NCI-H1417 treated with DMSO at 0.1 percent for 48 hours (cell line): ENCODE measurements around the gene SEC14L2.
"Not testable (repeated sequence)": the region's sequence is repeated elsewhere in the genome, so short reads cannot be mapped to it uniquely, and the experiment has no call there.

ENCODE experiments used
- DNase-seq: peaks from one replicate; lab custom pipeline; 2025; lab: John Stamatoyannopoulos, UW

The SEC14L2 gene

DNA sequence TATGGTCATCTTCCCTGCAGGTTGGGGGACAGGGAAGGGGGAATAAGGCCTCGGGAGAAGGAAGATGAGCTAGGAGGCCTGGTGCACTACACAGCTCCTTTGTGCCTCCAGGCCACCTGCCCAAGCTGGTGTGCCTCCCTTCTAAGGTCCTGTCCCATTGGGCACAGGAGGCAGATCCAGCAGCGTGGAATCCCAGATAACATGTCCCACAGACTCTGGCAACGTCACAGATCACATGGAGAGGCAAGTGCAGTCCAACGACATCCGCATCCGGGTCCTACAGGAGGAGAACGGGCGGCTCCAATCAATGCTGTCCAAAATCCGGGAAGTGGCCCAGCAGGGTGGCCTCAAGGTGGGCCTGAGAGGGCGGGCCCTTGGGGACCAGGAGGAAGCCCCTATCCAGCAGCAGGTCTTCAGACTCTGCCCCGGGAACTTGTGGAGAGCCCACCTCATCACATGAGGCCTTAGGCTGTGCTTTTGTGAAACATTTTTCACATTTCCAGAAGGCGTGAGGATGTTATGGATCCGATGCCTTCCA, 21.4 kb upstream of the SEC14L2 start:
- no peak for DNase-seq

- DNase-seq = no peak
These were observed 16.8 kb upstream of the SEC14L2 start for GRCh38 chr22:30380011-30380410.

- DNase-seq = no peak
These were observed 15.6 kb upstream of the SEC14L2 start for GRCh38 chr22:30381264-30381663.

DNA sequence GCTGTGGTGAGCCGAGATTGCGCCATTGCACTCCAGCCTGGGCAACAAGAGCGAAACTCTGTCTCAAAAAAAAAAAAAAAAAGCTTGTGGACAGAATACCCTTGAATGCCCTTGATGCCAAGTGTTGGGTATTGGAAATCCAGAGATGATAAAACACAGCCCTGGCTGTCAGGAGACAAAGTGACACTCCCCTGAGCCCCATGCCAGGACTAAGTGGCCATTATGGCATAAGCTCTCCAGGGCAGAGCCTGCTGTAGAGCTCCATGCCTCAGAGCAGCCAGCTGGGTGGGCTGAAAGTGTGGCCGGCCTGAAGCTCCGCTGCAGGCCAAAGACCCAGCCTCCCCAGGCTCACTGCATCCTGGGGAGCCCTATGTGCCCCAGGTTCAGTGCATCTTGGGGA, 14.5 kb upstream of the SEC14L2 start:
- no peak for DNase-seq

GRCh38 chr22:30383061-30383460, 13.8 kb upstream of the SEC14L2 start:
- DNase-seq = no peak

DNA sequence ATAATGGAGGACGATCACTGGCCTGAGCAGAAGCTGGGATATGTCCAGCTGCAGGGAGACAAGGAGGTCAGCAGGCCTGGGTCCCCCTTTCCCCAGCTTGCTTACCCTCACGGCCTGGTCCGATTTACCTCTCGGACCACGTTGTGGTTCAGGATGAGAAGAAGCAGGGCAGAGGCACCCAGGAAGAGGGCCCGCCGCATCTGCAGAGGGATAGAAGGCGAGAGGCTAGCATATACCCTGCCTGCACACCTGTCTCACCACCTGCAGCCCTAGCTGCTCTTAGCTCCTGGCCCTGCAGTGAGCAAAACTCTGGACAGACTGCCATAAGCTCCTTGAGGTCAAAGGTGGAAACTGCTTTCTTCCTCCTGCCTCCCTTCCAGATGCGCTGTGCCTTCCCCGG, 10.9 kb upstream of the SEC14L2 start:
- no peak for DNase-seq

GRCh38 chr22:30386608-30386959, 10.2 kb upstream of the SEC14L2 start:
- DNase-seq = no peak

- DNase-seq = no peak
These were observed 9.6 kb upstream of the SEC14L2 start, which contains the start of gene RNF215 for GRCh38 chr22:30386960-30387827. RNF215 (minus strand) TSS chr22:30387411; CDS start chr22:30387313, 98 bp downstream.

GRCh38 chr22:30390974-30391691, 5.7 kb upstream of the SEC14L2 start:
- no peak for DNase-seq

DNA sequence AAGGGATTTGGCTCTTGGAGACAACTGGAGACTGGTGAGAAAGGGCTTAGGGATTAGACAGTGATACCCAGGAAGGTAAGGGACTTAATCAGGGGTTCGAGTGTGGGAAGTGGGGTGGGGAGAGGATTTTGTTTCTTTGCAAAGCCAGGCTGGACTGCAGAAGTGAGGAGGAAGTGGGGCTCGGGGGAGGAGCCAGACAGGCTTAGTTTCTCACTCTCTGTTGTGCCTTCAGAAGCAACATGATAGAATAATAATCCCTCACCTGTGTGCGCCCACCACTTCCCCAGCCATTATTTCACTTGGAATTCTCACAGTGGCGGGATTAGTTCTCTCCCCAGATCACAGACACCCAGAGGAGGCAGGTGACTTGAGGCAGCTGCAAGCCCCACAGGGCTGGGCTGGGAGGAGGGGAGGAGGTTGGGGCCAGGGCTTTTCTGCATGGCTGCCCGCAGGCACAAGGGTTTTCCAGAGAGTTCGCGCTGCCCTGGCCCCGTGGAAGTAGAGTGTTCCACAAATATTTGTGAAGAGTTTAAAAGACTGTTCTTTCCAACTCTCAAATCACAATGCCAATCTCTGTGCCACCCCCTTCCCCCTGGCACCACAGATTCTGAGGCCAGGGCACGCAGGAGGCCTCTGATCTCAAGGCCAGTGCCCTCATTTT, 4.0 kb upstream of the SEC14L2 start:
- no peak for DNase-seq

- DNase-seq = no peak
These were observed 3.5 kb upstream of the SEC14L2 start for GRCh38 chr22:30393322-30393680.

DNA sequence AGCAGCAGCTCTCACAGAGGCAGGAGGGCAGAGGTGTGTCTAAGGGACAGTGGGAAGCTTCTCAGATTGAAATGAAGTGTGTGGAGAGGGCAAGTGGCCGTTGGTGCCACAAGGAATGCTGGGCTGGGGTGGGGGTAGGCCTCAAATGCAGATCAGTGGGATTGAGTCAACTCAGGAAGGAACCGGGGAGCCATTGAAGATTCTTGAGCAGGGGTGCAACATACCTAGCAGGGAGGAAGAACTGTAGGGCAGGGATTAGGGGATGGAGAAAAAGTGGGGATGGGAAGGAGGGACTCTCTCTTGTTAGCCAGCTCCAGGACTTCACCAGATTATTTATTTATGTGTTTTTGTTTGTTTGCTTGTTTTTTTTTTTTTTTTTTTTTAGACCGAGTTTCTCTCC, 2.9 kb upstream of the SEC14L2 start:
- no peak for DNase-seq

DNA sequence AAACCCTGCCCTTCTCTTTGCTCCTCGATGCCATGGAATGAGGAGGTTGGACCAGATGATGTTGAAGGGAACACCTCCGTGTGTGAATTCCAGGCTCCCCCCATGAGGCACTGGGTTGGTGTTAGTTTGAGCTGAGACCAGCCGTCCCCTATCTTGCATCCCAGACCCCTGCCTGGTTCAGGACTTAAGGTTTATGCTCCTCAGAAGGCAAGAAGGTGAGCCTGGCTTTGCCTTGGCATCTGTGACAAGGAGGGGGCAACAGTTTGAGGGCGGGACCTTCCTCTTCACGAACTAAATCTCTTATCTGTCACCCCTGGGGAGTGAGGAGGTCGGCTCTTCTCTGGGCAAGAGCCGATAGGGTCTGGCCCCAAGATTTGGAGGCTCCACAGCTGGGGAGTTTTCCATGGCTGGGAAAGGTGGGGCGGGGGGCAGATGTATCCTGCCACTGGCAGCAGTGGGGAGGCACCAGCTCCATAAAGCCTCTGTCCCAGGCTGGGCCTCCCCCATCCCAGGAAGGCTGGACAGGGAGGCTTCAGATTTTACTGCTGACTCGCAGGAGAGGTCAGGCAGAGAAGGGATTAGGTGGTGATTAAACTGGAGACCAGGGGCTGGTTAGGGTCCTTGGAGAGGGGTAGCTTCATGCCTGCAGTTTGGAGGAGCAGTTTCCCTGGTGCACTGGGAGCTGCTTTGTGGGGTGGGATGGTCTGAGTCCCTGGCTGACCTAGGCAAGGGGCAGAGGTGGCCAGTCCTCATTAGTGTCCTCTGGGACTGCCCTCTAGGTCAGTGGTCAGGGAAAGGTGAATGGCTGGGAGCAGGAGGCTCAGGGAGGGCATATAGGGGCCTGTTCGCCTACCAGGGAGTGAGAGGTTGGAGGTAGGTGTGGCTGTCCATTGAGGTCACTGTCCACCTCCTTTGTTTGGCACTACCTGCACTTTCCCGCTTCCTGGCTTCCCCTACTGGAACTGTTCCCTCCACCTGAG, 1.1 kb downstream of the SEC14L2 start:
- no peak for DNase-seq

DNA sequence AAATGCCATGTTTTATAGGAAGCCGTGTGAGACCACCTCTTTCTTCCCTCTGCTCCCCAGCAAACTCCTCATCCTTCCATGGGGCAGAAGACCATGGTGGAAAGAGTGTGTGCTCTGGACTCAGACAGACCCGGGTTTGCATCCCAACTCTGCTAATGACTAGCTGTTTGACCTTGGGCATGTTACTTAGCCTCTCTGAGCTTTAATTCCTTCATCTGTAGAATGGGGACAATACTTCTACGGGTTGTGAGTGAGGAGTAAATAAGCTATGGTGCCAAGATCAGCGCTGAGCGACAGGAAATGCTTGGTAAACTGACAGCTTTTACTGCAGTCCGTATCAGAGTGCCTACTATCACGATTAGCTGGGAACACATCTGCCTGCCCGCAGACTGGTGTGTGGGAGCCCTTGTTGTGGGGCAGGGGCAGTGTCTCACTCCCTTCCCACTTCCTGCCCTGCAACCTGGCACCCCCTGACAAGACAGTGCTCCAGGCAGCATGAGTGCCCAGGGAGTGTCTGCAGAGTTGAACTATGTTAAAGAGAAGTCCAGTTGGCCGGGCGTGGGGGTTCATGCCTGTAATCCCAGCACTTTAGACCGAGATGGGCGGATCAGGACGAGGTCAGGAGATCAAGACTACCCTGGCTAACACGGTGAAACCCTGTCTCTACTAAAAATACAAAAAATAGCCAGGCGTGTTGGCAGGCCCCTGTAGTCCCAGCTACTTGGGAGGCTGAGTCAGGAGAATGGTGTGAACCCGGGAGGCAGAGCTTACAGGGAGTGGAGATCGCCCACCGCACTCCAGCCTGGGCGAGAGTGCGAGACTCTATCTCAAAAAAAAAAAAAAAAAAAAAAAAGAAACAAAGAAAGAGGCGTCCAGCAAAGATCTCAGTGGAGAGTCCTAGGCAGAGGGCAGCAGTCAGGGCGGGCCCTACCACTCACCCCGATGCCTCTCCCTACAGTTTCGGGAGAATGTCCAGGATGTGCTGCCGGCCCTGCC, 2.2 kb downstream of the SEC14L2 start:
- DNase-seq = no peak

DNA sequence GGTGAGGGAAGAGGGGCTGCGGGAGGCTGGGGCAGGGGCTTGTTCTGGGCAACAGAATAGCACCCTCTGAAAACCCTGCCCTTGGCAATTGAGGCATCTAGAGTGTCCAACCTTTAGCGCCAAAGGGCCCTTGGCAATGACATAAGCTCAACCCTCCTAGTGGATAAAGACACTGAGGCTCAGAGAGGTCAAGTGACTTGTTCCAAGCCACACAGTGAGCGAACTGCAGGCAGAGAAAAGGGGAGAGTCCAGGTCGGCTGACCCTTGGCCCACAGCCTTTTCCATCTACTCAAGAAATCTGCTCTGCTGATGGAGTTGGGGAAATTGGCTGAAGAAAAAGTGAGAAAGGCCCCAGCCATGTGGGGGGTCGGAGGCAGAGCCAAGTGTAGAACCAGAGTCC, 2.9 kb downstream of the SEC14L2 start:
- no peak for DNase-seq

GRCh38 chr22:30400159-30400558, 3.3 kb downstream of the SEC14L2 start:
- DNase-seq = no peak

DNA sequence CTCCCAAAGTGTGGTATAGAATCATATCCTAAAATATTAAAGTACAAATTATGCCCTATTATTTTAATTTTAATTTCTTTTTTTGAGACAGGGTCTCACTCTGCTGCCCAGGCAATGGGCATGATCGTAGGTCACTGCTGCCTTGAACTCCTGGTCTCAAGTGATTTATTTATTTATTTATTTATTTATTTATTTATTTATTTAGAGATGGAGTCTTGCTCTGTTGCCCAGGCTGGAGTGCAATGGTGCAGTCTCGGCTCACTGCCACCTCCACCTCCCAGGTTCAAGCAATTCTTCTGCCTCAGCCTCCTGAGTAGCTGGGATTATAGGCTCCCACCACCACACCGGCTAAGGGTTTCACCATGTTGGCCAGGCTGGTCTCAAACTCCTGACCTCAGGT, 4.2 kb downstream of the SEC14L2 start:
- DNase-seq = not testable (repeated sequence)

- no peak for DNase-seq
These were observed 5.4 kb downstream of the SEC14L2 start for GRCh38 chr22:30402028-30402765.

- not testable (repeated sequence) for DNase-seq
These were observed 5.9 kb downstream of the SEC14L2 start for GRCh38 chr22:30402766-30403104.

GRCh38 chr22:30404307-30404706, 7.5 kb downstream of the SEC14L2 start:
- DNase-seq = no peak
